Activated CD4-positive, alpha-beta T cell treated with anti-CD3 and anti-CD28 coated beads, Interleukin-2, amount 10 ng/mL, durations not matched to agents 7 days and 5 days (primary cell): ENCODE data around the gene NAA10. TPM values are rescaled to one million over a fixed set of nuclear protein-coding genes. Genes with fewer than 3 reads are reported as not detected.

Experiments used
- CTCF ChIA-PET: fragments of 350-600 bp; sonication (Branson Sonifier 250); formaldehyde crosslinking; loops from one replicate; lab custom pipeline; 2021; ENCODE audit warnings: antibody characterized with exemption; lab: Charles Lee
- POLR2A ChIA-PET: fragments of 350-600 bp; sonication (Branson Sonifier 250); formaldehyde crosslinking; loops from one replicate; lab custom pipeline; 2021; ENCODE audit warnings: antibody characterized with exemption; lab: Charles Lee
- DNase-seq: peaks from one replicate; pipeline ENCODE4 v3.0.0-alpha.2; 2020
- H3K27ac Mint-ChIP-seq: one replicate; pipeline ENCODE4 v1.8.0; 2021; ENCODE audit warnings: mild to moderate bottlenecking, moderate library complexity, mixed read lengths
- H3K27me3 Mint-ChIP-seq: one replicate; pipeline ENCODE4 v1.8.0; 2021; ENCODE audit warnings: mixed read lengths
- H3K36me3 Mint-ChIP-seq: one replicate; pipeline ENCODE4 v1.8.0; 2021; ENCODE audit warnings: low read depth, mixed read lengths
- H3K4me1 Mint-ChIP-seq: one replicate; pipeline ENCODE4 v1.8.0; 2021; ENCODE audit warnings: mixed read lengths
- H3K4me3 Mint-ChIP-seq: one replicate; pipeline ENCODE4 v1.8.0; 2021; ENCODE audit warnings: mild to moderate bottlenecking, moderate library complexity, mixed read lengths
- H3K9me3 Mint-ChIP-seq: one replicate; pipeline ENCODE4 v1.8.0; 2021; ENCODE audit warnings: mixed read lengths
- total RNA-seq, 2 experiments: library from RNA; stranded (reverse); gene quantifications; one replicate each; pipeline ENCODE4 v1.2.3, GENCODE V29; 2021

Gene NAA10
- total RNA-seq, 2 experiments from 2014 or later = 72.9 to 83.2 TPM

DNA sequence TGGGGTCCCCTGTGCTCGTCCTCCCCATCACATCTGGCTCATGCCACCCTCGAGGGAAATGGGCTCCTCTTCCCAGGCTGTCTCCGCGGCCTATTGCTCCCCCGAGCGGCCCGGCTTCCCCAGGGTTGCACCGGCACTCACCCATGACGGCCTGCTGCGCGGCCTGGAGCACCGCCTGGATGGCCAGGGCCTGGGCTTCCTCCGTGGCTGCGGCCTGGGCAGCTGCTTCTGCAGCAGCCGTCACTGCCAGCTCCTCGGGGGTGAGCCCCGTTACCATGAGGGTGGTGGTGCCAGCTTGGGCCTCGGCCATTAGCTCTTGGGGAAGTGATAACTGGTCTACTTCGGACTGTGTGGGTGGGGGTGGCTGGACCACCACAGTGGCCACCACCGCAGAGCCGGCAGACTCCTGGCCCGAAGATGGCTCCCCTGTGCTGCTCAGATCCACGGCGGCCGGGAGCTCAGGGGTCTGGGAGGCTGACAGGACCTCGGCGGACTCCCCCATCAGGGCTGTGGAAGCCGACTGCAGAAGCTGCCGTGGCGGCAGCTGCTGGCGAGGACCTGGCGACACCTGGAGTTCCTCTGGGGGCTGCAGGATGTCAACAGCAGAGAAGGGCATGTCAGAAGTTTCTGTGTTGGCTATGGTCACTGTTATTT, 17.7 kb upstream of the NAA10 start:
- peaks cover 37% of the 10 kb centered on the region for H3K36me3 Mint-ChIP-seq
- H3K9me3 Mint-ChIP-seq = no peaks in the 10 kb centered on the region
- H3K4me3 Mint-ChIP-seq = no peak overlapping the region
- H3K27ac Mint-ChIP-seq = no peak overlapping the region
- POLR2A ChIA-PET = no interaction called here
- DNase-seq = no peak
- H3K4me1 Mint-ChIP-seq = peaks cover 24% of the 10 kb centered on the region
- H3K27me3 Mint-ChIP-seq = no peaks in the 10 kb centered on the region
- CTCF ChIA-PET = interaction anchor here (0.9 to 10.3 kb wide), 7 partner anchors 16 to 247 kb away, joined by 3 to 205 read pairs (median 4); partner anchors contain the start of genes ARHGAP4, HCFC1, NAA10 and PLXNB3

DNA sequence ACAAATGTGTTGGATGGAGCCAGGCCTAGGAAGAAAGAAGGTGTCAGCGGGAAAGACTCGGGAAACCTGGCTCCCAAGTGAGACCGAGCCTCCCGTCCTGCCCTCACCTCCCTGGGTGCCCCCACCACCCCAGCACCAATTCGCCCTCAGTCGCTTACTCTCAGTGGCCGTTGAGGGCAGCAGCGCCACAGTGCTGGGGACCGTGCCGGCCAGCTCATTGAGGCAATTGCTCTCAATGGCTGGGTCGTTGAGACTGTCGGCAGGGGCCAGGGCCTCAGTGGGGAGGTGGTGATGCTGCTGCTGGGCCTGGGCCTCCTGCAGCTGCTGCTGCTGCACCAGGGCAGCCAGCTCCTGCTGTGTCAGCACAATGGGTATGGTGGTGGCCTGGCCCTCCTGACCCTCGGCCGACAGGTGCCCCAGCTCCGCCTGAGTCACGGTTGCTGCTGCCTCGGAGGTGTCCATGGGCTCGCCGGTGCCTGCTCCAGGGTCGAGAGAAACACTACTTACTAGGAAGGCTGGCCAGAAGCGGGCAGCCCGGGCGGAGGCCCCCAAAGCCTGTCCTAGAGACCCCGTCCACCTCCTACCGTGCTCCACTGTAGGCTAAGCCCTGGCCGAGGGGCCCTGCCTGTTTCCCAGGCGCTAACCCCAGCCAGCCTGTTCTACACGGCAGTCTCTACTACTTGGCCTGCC, 17.0 kb upstream of the NAA10 start:
- peaks cover 39% of the 10 kb centered on the region for H3K36me3 Mint-ChIP-seq
- CTCF ChIA-PET = interaction anchor here (0.9 to 10.3 kb wide), 6 partner anchors 16 to 246 kb away, joined by 3 to 205 read pairs (median 4); partner anchors contain the start of genes ARHGAP4, HCFC1 and NAA10
- H3K9me3 Mint-ChIP-seq = no peaks in the 10 kb centered on the region
- POLR2A ChIA-PET = no interaction called here
- no peak overlapping the region for H3K4me3 Mint-ChIP-seq
- DNase-seq = no peak
- no peaks in the 10 kb centered on the region for H3K27me3 Mint-ChIP-seq
- H3K4me1 Mint-ChIP-seq = peaks cover 28% of the 10 kb centered on the region
- no peak overlapping the region for H3K27ac Mint-ChIP-seq

- H3K36me3 Mint-ChIP-seq = peaks cover 32% of the 10 kb centered on the region
- POLR2A ChIA-PET = interaction anchor here (0.6 kb wide), 1 partner anchor 345 kb away, joined by 6 read pairs; the partner anchor contains the start of gene TEX28
- H3K27me3 Mint-ChIP-seq = no peaks in the 10 kb centered on the region
- no peak overlapping the region for H3K4me3 Mint-ChIP-seq
- H3K4me1 Mint-ChIP-seq = peaks cover 28% of the 10 kb centered on the region
- CTCF ChIA-PET = interaction anchor here (0.7 to 10.3 kb wide), 6 partner anchors 11 to 186 kb away, joined by 3 to 205 read pairs (median 5); partner anchors contain the start of genes ARHGAP4, HCFC1, NAA10 and PLXNB3
- no peak for DNase-seq
- peak overlapping the region; percentile 41 for H3K27ac Mint-ChIP-seq
- no peaks in the 10 kb centered on the region for H3K9me3 Mint-ChIP-seq
Observed at GRCh38 chrX:153950127-153950526, 15.3 kb upstream of the NAA10 start.

DNA sequence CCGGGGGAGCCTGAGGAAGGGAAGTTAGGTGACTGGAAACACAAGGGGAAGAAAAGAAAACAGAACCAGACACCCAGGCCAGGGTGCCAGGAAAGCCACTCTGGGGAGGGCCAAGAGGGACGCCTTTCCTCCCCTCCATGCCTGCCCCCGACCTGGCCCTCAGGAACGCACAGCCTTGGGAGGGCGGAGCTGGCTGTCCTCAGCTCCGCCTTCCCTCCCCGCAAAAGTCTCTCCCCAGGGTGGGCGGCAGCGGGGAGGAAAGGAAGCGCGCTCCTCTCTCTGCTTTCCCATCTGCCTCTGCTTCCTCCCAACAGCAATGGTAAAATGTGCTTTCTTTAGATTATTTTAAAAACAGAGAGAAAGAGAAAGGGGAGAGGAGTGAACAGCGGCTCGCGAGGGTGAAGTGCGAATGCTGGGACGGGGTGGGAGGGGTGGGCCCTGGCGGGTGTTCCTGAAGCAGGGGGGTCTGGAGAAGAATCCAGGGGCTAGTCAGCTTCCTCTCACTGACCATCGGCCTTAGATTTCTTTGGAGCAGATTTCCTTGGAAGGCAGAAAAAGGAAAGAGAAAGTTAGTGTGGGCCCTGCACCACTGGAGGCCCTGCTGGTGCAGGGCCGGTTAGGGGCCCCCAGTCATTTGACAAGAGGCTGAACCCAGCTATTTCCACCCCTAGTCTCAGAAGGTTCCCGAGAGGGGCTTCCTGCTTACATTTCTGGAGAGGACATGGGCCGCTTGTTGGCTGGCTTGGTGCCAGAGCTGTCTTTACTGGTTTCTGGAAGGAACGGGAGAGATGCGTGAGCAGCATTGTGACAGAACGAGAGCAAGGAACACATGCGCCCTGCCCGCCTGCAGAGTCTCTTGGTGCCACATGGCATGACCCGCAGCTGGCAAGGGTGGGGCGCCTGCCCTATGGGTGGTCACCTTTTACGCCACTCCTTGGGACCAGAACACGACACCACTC, 14.3 kb upstream of the NAA10 start:
- POLR2A ChIA-PET = no interaction called here
- Mint-ChIP-seq H3K4me3 (no peak overlapping the region), H3K36me3 (peaks cover 28% of the 10 kb centered on the region), H3K27me3 (no peaks in the 10 kb centered on the region), H3K9me3 (no peaks in the 10 kb centered on the region), H3K4me1 (peaks cover 31% of the 10 kb centered on the region), H3K27ac (peak overlapping the region; percentile 66)
- no peak for DNase-seq
- CTCF ChIA-PET = interaction anchor here (0.6 to 10.3 kb wide), 13 partner anchors 10 to 541 kb away, joined by 3 to 205 read pairs (median 3); partner anchors contain the start of genes ARHGAP4, HCFC1, NAA10 and PLXNB3

GRCh38 chrX:153948002-153948466, 13.2 kb upstream of the NAA10 start:
- Mint-ChIP-seq H3K4me3 (no peak overlapping the region), H3K4me1 (peaks cover 28% of the 10 kb centered on the region), H3K9me3 (no peaks in the 10 kb centered on the region), H3K36me3 (peaks cover 22% of the 10 kb centered on the region), H3K27me3 (no peaks in the 10 kb centered on the region), H3K27ac (peak overlapping the region; percentile 80)
- ChIA-PET CTCF (interaction anchor here (0.6 to 10.3 kb wide), 12 partner anchors 10 to 542 kb away, joined by 3 to 205 read pairs (median 4); partner anchors contain the start of genes ARHGAP4, HCFC1, NAA10 and PLXNB3), POLR2A (no interaction called here)
- DNase-seq = no peak

DNA sequence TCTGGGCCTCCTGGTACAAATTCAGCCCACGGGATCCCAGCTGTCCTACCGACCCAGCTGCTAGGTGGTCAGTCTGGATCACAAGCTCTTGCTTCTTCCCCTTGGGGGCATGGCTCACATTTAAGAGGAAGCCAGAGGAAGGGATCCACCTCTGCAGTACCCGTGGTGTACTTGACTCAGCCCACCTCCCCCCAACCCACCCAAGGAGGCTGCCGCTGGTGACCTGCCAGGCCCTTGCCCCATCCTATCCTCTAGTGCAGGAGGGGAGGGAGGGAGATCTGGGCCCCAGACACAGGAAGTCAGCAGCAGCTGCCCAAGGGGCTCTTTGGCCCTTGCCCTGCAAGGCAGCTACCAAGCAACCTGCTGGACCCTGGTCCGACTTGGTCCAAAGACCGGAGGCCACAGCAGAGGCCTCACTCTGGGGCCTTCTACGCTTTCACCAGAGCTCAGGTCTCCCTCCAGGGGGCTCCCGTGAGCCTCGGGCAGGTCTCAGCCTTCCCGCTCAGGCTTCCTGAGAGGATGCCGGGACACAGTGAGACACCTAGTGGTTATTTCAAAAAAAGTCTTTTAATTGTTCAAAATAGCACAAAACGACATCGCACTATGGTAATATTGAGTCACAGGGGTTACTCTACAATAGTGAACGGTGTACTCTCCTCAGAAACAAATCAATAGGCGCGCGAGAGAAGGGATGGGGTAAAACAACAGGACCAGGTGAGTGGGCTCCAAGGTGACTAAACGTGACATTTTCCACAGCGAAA, 12.4 kb upstream of the NAA10 start:
- ChIA-PET CTCF (interaction anchor here (0.6 to 10.3 kb wide), 22 partner anchors 9 to 543 kb away, joined by 3 to 205 read pairs (median 4); partner anchors contain the start of genes ARHGAP4, HCFC1, NAA10 and PLXNB3), POLR2A (no interaction called here)
- peak; percentile 83 for DNase-seq
- H3K27me3 Mint-ChIP-seq = no peaks in the 10 kb centered on the region
- peaks cover 28% of the 10 kb centered on the region for H3K4me1 Mint-ChIP-seq
- no peaks in the 10 kb centered on the region for H3K9me3 Mint-ChIP-seq
- no peak overlapping the region for H3K4me3 Mint-ChIP-seq
- H3K36me3 Mint-ChIP-seq = peaks cover 19% of the 10 kb centered on the region
- H3K27ac Mint-ChIP-seq = peak overlapping the region; percentile 86

DNA sequence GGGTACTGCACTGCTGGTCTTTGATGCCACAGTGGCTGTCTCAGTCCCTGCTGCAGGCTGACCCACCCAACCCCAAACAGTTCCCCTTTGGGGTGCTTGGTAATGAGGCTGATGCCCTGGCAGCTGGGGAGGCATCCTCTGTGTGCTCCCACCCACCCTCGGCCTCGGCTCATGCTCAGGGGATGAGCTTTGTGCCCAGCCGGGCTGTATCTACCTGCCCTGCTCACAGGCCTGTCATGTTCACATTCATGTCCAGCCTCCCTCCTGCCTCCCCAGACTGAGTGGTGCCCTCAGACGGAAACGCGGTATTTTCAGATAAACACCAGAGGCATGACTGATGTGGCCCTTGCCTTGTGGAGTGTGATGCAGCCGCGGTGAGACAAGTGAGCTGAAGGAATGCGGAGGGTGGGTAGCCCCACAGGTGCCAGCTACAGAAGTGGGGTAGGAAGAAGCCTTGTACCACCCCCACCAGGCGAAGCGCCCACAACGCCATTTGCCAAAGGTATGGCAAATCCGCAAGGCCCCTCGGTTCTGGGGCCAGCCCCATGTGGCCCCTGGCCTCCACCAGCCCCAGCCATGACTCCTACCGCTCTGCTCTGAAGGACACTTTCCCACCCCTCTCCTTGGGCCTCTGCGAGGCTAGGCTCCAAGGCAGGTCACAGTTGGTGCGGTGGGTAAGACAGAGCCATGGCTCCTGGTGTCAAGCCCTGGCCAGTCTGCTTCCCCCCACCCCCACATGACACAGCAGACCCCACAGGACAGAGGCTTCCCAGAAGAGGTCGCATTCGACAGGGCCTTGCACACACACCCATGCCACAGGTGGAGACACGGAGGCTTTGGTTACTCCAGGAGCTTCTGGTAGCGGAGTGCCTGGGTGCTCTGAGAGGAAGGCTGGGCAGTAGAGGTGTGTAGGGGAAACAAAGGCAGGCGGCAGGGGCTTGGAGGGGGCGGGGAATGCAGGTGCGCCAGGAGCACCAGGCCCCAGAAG, 11.4 kb upstream of the NAA10 start:
- DNase-seq = no peak
- Mint-ChIP-seq H3K9me3 (no peaks in the 10 kb centered on the region), H3K4me1 (peaks cover 30% of the 10 kb centered on the region), H3K27me3 (no peaks in the 10 kb centered on the region), H3K27ac (no peak overlapping the region), H3K4me3 (no peak overlapping the region), H3K36me3 (peaks cover 16% of the 10 kb centered on the region)
- ChIA-PET CTCF (interaction anchor here (0.6 to 10.3 kb wide), 15 partner anchors 8 to 583 kb away, joined by 3 to 205 read pairs (median 4); partner anchors contain the start of genes ARHGAP4, HCFC1, NAA10 and PLXNB3), POLR2A (no interaction called here)

DNA sequence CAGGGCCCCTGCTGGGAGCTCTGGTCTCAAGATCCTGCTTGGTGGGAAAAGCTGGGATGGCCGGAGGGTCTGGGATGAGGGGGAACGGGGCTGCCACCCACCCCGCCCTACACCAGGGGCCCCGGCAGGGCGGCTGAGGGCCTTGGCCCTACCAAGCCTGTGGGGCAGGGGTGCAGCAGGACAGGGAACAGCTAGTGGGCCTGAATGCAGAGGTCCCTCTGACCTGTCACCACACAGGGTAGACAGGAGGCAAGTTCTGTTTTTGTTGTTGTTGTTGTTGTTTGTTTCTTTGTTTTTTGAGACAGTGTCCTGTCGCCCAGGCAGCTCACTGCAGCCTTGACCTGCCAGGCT, 9.9 kb upstream of the NAA10 start:
- POLR2A ChIA-PET = no interaction called here
- Mint-ChIP-seq H3K4me3 (no peak overlapping the region), H3K27me3 (no peaks in the 10 kb centered on the region), H3K4me1 (peaks cover 28% of the 10 kb centered on the region), H3K27ac (no peak overlapping the region), H3K36me3 (peaks cover 12% of the 10 kb centered on the region), H3K9me3 (no peaks in the 10 kb centered on the region)
- no peak for DNase-seq
- CTCF ChIA-PET = interaction anchor here (0.6 to 10.3 kb wide), 5 partner anchors 16 to 918 kb away, joined by 3 to 205 read pairs (median 6); partner anchors contain the start of genes ARHGAP4, HCFC1, NAA10 and PLXNB3

DNA sequence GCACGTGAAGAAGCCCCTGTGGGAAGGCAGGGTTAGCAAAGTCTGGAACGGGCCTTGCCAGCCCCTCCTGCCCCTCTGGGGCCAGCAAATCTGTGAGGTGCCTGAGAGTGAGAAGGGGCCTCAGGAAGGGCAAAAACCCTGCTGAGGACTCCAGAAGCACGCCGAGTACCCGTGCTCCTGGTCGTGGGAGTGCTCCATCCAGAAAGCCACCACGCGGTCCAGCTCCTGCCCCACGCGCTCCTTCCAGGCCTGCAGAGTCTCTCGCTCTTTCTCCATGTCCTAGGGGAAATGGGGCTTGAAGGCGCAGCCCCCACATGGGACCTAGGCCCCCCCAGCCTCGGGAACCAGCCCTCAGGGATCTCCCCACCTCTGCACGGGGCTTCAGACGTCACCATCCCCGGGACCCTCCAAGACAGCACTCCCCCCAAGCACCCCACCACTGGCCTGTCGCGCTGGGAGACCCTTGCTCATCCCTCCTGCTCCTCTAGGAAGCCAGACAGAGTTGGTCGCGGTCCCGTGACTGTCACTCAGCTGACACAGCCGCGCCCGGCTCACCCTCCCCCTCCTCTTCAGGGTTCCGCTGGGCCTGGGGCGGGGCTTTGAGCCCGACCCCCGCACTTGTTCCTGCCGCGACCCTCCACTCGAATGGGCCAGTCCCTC, 9.4 kb upstream of the NAA10 start, which contains the start of gene RENBP:
Gene RENBP (minus strand): TSS at position 504 of the 660 bp plus-strand sequence. CDS start 33 bp downstream, at position 471.
- Mint-ChIP-seq H3K4me1 (peaks cover 25% of the 10 kb centered on the region), H3K36me3 (peaks cover 10% of the 10 kb centered on the region), H3K27me3 (no peaks in the 10 kb centered on the region), H3K9me3 (no peaks in the 10 kb centered on the region), H3K4me3 (peak within 1 kb of the TSS; percentile 81), H3K27ac (peak within 1 kb of the TSS; percentile 90)
- ChIA-PET CTCF (interaction anchor here (1.6 to 10.3 kb wide), 4 partner anchors 16 to 180 kb away, joined by 3 to 205 read pairs (median 44); partner anchors contain the start of genes ARHGAP4, HCFC1, NAA10 and PLXNB3), POLR2A (no interaction called here)
- peak; percentile 50 for DNase-seq
